ENCODE measurements around the gene PPARD. TPM values are rescaled to one million over a fixed set of nuclear protein-coding genes. Genes with fewer than 3 reads are reported as not detected.

PPARD gene
- total and polyA plus RNA-seq, 10 donors, result 9.4 to 37.4 (median 30.2) TPM

- intact Hi-C loops (cut with DNase I; ENCODE audit: low total_unique reads), result no loop called here
- Histone ChIP-seq H3K9me3 (no peaks in the 10 kb centered on the region), H3K4me3 (no peak overlapping the region), H3K4me1 (peaks cover 0 to 90% (median 33%) of the 10 kb centered on the region in 6 donors), H3K36me3 (peaks cover 0 to 62% (median 16%) of the 10 kb centered on the region in 6 donors), H3K27me3 (replicated peaks in 1 of 7) (no peaks in the 10 kb centered on the region), H3K27ac (no peak overlapping the region)
- no peak for DNase-seq
- 84 to 94% (median 88%) methylated on average over 5 of the region's 5 CpGs for WGBS, 5 donors
- TF ChIP-seq CTCF (IDR thresholded peaks at IDR 0.05 in 8 of 11, conservative IDR thresholded peaks at IDR 0.05 in 3 of 11), result no peak
- TF ChIP-seq POLR2AphosphoS5 (IDR thresholded peaks at IDR 0.05), result no peak
- TF ChIP-seq POLR2A (IDR thresholded peaks at IDR 0.05), result no peak
Observed at GRCh38 chr6:35359346-35359743, 17.0 kb downstream of the PPARD start.

DNA sequence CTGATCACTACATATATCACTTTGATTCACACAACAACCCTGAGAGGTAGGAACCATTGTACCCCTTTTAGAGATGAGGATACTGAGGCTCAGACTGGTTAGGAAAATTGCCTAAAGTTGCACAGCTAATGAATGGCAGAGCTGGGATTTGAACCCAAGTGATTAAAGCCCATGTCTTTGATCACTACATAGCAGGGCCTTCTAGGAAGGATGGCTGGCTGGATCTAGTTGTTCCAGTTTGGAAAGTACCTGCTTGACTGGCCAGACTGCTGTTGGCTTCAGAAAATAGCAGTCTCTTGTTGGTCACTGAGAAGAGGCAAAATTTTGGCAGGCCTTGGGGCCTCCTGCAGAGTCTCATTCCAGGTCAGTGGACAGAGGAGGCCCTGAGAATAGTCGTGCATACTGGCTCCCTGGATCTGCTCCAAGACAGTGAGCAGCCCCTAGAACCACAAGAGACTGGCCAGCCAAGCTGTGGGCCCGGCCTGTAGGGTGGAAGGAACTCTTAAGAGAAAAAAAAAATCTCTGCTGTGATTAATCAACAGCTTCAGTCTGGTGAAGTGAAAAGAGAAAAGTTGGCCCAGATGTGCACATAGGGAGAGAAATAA lies 17.5 kb downstream of the PPARD start:
- DNase-seq, result no peak

GRCh38 chr6:35360349-35361138 lies 18.2 kb downstream of the PPARD start:
- intact Hi-C loops (cut with DNase I; ENCODE audit: low total_unique reads), result no loop called here
- Histone ChIP-seq H3K27me3 (replicated peaks in 1 of 7) (no peaks in the 10 kb centered on the region), H3K9me3 (no peaks in the 10 kb centered on the region), H3K27ac (peak overlapping the region in 1 of 8 donors; percentile 4), H3K36me3 (peaks cover 0 to 52% (median 16%) of the 10 kb centered on the region in 6 donors), H3K4me1 (peaks cover 0 to 89% (median 33%) of the 10 kb centered on the region in 6 donors), H3K4me3 (no peak overlapping the region)
- TF ChIP-seq POLR2AphosphoS5 (IDR thresholded peaks at IDR 0.05), result peak in 1 of 3 donors; percentile 16
- no peak for TF ChIP-seq CTCF (IDR thresholded peaks at IDR 0.05 in 8 of 11, conservative IDR thresholded peaks at IDR 0.05 in 3 of 11)
- WGBS, 5 donors, result 68 to 83% (median 78%) methylated on average over 8 of the region's 8 CpGs
- DNase-seq, result no peak

More for the DNA sequence above, 17.5 kb downstream of the PPARD start:
- intact Hi-C loops (cut with DNase I; ENCODE audit: low total_unique reads), result no loop called here
- Histone ChIP-seq H3K27ac (no peak overlapping the region), H3K4me3 (no peak overlapping the region), H3K4me1 (peaks cover 0 to 89% (median 33%) of the 10 kb centered on the region in 6 donors), H3K9me3 (no peaks in the 10 kb centered on the region), H3K36me3 (peaks cover 0 to 57% (median 16%) of the 10 kb centered on the region in 6 donors), H3K27me3 (replicated peaks in 1 of 7) (no peaks in the 10 kb centered on the region)
- TF ChIP-seq CTCF (IDR thresholded peaks at IDR 0.05 in 8 of 11, conservative IDR thresholded peaks at IDR 0.05 in 3 of 11) (no peak), POLR2A (IDR thresholded peaks at IDR 0.05) (no peak), POLR2AphosphoS5 (IDR thresholded peaks at IDR 0.05) (no peak)
- 51 to 68% (median 59%) methylated on average over 2 of the region's 2 CpGs for WGBS, 5 donors

DNA sequence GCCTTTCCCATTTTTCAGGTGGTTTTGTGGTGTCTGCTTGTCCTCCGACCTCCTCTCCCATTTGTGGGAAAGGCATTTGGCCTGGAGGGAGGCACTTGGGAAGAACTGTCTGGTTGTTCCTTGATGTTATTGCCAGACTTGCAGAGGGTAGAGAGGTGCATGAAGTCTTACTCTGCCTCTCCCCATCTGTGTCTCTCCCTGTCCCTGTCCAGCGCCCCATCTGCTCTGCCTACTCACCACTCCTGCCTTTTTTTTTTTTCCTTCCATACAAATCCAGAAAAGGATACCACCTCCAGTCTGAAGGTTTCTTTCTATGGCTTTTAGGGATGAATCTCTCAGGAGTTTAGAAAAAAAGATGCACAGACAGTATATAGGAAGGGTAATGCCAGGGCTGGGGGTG lies 19.8 kb downstream of the PPARD start:
- TF ChIP-seq POLR2A (IDR thresholded peaks at IDR 0.05) (no peak), POLR2AphosphoS5 (IDR thresholded peaks at IDR 0.05) (no peak), CTCF (IDR thresholded peaks at IDR 0.05 in 8 of 11, conservative IDR thresholded peaks at IDR 0.05 in 3 of 11) (no peak)
- Histone ChIP-seq H3K27me3 (replicated peaks in 1 of 7) (no peaks in the 10 kb centered on the region), H3K27ac (no peak overlapping the region), H3K36me3 (peaks cover 0 to 38% (median 5%) of the 10 kb centered on the region in 6 donors), H3K4me3 (no peak overlapping the region), H3K4me1 (peaks cover 0 to 89% (median 33%) of the 10 kb centered on the region in 6 donors), H3K9me3 (no peaks in the 10 kb centered on the region)
- intact Hi-C loops (cut with DNase I; ENCODE audit: low total_unique reads), result no loop called here
- DNase-seq, result no peak
- 87 to 98% (median 95%) methylated on average over 2 of the region's 2 CpGs for WGBS, 5 donors

Measured in spleen (tissue), 11 donors.